HEK293T (cell line): ENCODE measurements around the gene PPP6R1.

Experiments
- CTCF ChIA-PET: fragments of 350-600 bp; formaldehyde crosslinking; extraction: SDS; loops from one replicate; lab custom pipeline; 2021; ENCODE audit warnings: antibody characterized with exemption, inconsistent platforms; lab: Yijun Ruan, JAX
- POLR2A ChIA-PET: fragments of 350-600 bp; formaldehyde crosslinking; extraction: SDS; loops from one replicate; lab custom pipeline; 2020; ENCODE audit warnings: antibody characterized with exemption, inconsistent platforms; lab: Yijun Ruan, JAX
- DNase-seq: peaks from one replicate; pipeline ENCODE4 v3.0.0; 2012; ENCODE audit warnings: mixed read lengths; ENCODE audit errors: extremely low spot score
- ARNT ChIP-seq: fragments of 450-650 bp; IDR thresholded peaks from 2 replicates; pipeline ENCODE4 v1.6.1; 2017; ENCODE audit warnings: mild to moderate bottlenecking
- BHLHE40 ChIP-seq: fragments of 450-650 bp; IDR thresholded peaks from 2 replicates; pipeline ENCODE4 v1.6.1; 2016; ENCODE audit warnings: mild to moderate bottlenecking, moderate library complexity, borderline replicate concordance
- CTBP1 ChIP-seq: fragments of 450-650 bp; IDR thresholded peaks from 2 replicates; pipeline ENCODE4 v1.6.1; 2016; ENCODE audit warnings: borderline replicate concordance
- ELF4 ChIP-seq: fragments of 450-650 bp; IDR thresholded peaks from 2 replicates; pipeline ENCODE4 v1.6.1; 2017; ENCODE audit warnings: antibody characterized with exemption
- FOXA1 ChIP-seq: fragments of 450-650 bp; IDR thresholded peaks from 2 replicates; pipeline ENCODE4 v1.6.1; 2016; ENCODE audit warnings: mild to moderate bottlenecking
- FOXK2 ChIP-seq: fragments of 450-650 bp; IDR thresholded peaks from 2 replicates; pipeline ENCODE4 v1.6.1; 2016; ENCODE audit warnings: mild to moderate bottlenecking
- FOXM1 ChIP-seq: fragments of 450-650 bp; IDR thresholded peaks from 2 replicates; pipeline ENCODE4 v1.6.1; 2017; ENCODE audit warnings: mild to moderate bottlenecking, borderline replicate concordance
- HDGF ChIP-seq: fragments of 450-650 bp; IDR thresholded peaks from 2 replicates; pipeline ENCODE4 v1.6.1; 2017; ENCODE audit warnings: antibody characterized with exemption, borderline replicate concordance
- L3MBTL2 ChIP-seq: fragments of 450-650 bp; conservative IDR thresholded peaks from 2 replicates; pipeline ENCODE4 v1.6.1; 2016; ENCODE audit warnings: mild to moderate bottlenecking
- LEF1 ChIP-seq: fragments of 450-650 bp; IDR thresholded peaks from 2 replicates; pipeline ENCODE4 v1.6.1; 2017; ENCODE audit warnings: mild to moderate bottlenecking, borderline replicate concordance
- NFRKB ChIP-seq: fragments of 450-650 bp; IDR thresholded peaks from 2 replicates; pipeline ENCODE4 v1.6.1; 2016; ENCODE audit warnings: mild to moderate bottlenecking, moderate library complexity
- SP1 ChIP-seq: fragments of 450-650 bp; IDR thresholded peaks from 2 replicates; pipeline ENCODE4 v1.6.1; 2017
- SUZ12 ChIP-seq: fragments of 450-650 bp; IDR thresholded peaks from 2 replicates; pipeline ENCODE4 v1.6.1; 2016; ENCODE audit warnings: mild to moderate bottlenecking
- TARDBP ChIP-seq: fragments of 450-650 bp; IDR thresholded peaks from 2 replicates; pipeline ENCODE4 v1.6.1; 2016
- ZNF384 ChIP-seq: fragments of 450-650 bp; IDR thresholded peaks from 2 replicates; pipeline ENCODE4 v1.6.1; 2016
- TF ChIP-seq, protein P1 (sequence below): fragments of 450-650 bp; IDR thresholded peaks from 2 replicates; pipeline ENCODE4 v1.6.1; 2016

The PPP6R1 gene

DNA sequence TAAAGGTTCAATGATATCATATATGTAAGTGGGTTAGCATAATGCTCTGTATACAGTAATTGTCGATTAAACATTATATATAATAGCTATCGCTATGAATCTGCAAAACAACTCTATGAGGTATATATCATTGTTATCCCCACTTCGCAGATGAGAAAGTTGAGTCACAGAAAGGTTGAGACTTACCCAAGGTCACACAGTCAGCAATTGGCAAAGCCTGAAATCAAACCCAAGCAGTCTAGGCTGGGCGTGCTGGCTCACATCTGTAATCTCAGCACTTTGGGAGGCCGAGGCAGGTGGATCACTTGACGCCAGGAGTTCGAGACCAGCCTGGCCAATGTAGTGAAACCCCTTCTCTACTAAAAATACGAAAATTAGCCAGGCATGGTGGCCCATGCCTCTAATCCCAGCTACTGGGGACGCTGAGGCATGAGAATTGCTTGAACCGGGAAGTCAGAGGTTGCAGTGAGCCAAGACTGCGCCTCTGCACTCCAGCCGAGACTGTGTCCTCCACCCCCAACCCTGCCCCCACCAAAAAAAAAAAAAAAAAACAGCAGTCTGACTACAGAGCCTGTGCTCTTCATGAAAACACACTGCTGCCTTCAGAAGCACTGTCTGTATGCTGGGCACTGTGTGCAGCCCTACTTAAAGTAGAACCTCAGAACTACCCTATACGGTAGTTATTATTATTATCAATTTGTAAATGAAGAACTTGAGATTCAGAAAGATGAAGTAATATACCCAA is 19.7 kb upstream of the PPP6R1 start:
- no peak for DNase-seq
- ChIA-PET POLR2A (interaction anchor here (3.5 kb wide), 1 partner anchor 19 kb away, joined by 34 read pairs; the partner anchor contains the start of gene PPP6R1), CTCF (interaction anchor here (0.6 kb wide), 1 partner anchor 1302 kb away, joined by 4 read pairs; no protein-coding TSS in a partner anchor)
- TF ChIP-seq FOXA1 (no peak), ELF4 (no peak), TARDBP (no peak), ZNF384 (no peak), SP1 (no peak), L3MBTL2 (no peak), FOXM1 (no peak), BHLHE40 (no peak), LEF1 (no peak), SUZ12 (no peak), HDGF (no peak), CTBP1 (no peak), NFRKB (no peak), ARNT (no peak), FOXK2 (no peak)
- TF ChIP-seq, protein P1, sequence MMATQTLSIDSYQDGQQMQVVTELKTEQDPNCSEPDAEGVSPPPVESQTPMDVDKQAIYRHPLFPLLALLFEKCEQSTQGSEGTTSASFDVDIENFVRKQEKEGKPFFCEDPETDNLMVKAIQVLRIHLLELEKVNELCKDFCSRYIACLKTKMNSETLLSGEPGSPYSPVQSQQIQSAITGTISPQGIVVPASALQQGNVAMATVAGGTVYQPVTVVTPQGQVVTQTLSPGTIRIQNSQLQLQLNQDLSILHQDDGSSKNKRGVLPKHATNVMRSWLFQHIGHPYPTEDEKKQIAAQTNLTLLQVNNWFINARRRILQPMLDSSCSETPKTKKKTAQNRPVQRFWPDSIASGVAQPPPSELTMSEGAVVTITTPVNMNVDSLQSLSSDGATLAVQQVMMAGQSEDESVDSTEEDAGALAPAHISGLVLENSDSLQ = no peak

DNA sequence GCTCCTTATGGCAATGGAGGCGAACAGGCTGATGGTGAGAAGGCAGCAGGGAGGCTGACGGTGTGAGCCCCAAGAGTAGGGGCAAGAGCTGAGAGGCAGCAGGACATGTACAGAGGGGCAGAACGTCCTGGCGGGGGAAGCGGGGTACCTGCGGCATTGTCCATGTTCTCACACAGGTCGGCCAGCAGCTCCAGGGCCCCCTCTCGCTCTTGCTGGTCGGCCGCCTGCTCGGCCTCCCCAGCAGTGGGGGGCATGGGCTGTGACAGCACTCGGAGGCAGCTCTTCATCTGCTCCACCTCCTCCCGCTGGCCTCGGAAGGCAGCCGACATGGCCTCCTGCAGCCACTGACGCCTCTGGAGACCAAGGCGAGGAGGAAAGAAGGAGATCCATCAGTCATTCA is 18.7 kb upstream of the PPP6R1 start:
- DNase-seq = no peak
- TF ChIP-seq FOXM1 (no peak), HDGF (no peak), ARNT (no peak)
- ChIA-PET POLR2A (interaction anchor here (3.5 kb wide), 1 partner anchor 18 kb away, joined by 34 read pairs; the partner anchor contains the start of gene PPP6R1), CTCF (no interaction called here)

DNA sequence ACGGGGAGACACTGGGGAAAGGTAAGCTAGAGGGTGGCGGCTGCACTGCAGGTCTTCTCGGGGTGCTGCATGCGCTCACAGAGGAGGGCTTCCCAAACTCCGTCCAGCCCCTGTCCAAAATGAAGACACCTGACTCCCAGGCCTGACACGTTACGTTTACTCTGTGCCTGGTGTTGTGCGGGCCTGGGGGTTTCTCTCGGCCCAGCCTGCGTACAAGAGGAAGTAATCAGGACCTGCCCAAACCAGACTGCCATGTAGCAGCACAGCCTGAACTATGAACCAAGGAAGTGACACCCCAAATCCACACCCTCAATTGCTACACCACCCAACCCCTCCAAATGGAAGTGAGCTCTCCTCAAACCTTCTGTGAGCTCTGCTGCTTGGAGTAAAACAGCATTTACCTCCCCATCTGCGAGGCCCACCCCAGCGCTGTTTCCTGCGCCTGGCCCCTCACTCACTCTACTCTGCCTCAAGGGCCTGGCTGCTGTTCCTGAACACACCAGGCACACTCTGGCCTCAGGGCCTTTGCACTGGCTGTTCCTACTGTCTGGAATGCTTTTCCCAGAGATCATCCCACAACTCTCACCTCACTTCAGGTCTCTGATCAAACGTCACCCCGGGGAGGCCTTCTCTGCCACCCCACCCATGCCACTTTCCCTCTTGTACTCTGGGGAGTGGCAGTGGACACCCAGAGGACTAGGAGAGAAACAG is 18.1 kb upstream of the PPP6R1 start:
- POLR2A ChIA-PET = interaction anchor here (1.1 to 3.5 kb wide), 2 partner anchors 17 to 18 kb away, joined by 3 to 34 read pairs; partner anchors contain the start of gene PPP6R1

DNA sequence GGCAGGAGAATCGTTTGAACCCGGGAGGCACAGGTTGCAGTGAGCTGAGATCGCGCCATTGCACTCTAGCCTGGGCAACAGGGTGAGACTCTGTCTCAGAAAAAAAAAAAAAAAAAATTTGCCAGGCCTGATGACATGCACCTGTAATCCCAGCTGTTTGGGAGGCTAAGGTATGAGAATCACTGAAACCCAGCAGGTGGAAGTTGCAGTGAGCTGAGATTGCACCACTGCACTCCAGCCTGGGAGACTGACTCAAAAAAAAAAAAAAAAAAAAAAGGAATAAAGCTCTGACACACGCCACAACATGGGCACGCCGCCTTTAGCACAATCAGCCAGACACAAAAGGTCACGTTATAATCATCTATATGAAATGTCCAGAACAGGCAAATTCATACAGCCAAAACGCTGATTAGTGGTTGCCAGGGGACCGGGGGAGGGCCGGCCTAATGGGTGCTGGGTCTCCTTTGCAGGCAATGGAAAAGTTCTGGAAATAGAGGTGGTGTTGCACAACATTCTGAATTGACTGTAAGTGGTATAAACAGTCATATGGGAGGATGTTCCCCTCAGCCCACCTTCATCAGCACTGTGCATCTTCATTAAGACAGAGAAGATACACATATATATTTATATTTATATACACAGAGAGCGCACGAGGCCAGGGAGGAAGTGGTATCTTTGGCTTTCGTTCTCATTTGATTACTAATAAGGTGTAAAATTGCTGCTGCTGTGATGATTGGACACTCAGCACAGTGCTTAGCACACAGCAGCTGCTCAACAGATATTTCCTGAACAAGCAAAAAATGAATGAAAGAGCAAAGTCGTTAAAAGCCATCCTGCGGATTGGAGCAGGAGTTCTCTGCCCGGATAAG is 17.3 kb upstream of the PPP6R1 start:
- CTCF ChIA-PET = no interaction called here
- no peak for DNase-seq
- POLR2A ChIA-PET = interaction anchor here (1.1 kb wide), 1 partner anchor 17 kb away, joined by 3 read pairs; the partner anchor contains the start of gene PPP6R1
- no peak for TF ChIP-seq ZNF384
- no peak for TF ChIP-seq BHLHE40
- no peak for TF ChIP-seq ARNT
- no peak for TF ChIP-seq TARDBP
- TF ChIP-seq FOXM1 = no peak
- TF ChIP-seq, protein P1 = no peak
- no peak for TF ChIP-seq NFRKB
- no peak for TF ChIP-seq L3MBTL2
- TF ChIP-seq SP1 = no peak
- no peak for TF ChIP-seq CTBP1

More for the DNA sequence above, 18.1 kb upstream of the PPP6R1 start:
- no peak for DNase-seq
- no peak for TF ChIP-seq FOXK2
- no peak for TF ChIP-seq TARDBP
- CTCF ChIA-PET = no interaction called here

DNA sequence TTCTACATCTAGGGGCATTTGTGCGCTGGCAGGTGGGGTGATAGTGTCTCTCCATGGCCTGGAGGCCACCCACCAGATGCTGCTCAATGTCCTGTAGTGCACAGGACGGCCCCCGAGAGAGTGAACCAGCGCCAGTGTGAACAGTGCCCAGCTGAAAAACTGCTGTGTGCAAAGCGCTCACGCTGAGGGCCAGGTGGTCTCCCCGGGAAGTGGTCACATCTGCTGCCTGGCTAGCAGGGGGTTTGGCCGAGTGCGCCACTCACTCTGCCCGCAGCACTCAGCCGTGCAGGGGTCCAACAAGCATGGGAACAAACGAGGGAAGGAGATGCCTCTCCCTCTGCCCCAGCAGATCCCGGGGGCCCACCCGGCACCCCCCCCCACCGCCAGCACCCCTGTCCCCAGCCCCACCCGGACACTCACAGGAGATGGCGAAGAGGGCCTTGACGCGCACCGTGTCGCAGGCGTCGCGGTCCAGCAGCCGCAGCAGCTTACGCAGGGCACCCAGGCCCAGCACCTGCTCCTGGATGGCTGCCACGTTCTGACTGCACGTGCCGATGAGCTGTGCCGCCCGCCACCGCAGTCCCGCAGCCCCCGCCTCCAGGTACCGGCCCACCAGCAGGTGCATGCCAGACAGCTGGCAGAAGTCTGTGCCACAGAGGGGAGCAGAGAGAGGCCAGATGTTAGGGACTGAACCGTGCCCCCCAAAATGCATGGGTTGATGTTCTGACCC is 15.3 kb upstream of the PPP6R1 start:
- CTCF ChIA-PET = no interaction called here
- TF ChIP-seq SUZ12 (no peak), ARNT (no peak), FOXA1 (no peak)
- TF ChIP-seq, protein P1 = no peak
- DNase-seq = no peak
- POLR2A ChIA-PET = interaction anchor here (1.5 kb wide), 1 partner anchor 15 kb away, joined by 9 read pairs; the partner anchor contains the start of gene PPP6R1

DNA sequence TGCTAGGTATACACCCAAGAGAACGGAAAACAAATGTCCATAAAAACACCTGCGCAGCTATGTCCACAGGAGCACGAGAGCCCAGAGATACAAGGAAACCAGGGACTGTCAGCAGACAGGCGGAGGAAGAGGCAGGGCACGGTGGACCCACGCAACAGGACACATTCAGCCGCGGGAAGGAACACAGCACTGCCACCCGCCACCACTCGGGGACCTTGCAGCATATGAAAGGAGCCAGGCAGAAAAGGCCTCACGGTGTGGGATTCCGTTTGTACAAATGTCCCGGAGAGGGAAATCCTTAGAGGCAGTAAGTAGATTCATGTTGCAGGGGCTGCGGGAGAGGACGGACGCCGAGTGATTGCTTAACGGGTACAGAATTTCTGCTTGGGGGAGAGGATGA is 13.3 kb upstream of the PPP6R1 start:
- POLR2A ChIA-PET = no interaction called here
- DNase-seq = no peak
- TF ChIP-seq TARDBP (no peak), ZNF384 (no peak), CTBP1 (no peak), FOXM1 (no peak), L3MBTL2 (no peak), SP1 (no peak), ARNT (no peak)
- CTCF ChIA-PET = no interaction called here
